Stimulated activated effector memory CD8-positive, alpha-beta T cell treated with anti-CD3 and anti-CD28 coated beads, Interleukin-12 subunit alpha, Interleukin-12 subunit beta, amount 100 ng/mL, for 72 hours (primary cell): ENCODE measurements around the gene HMG20A.

Source experiments
- ATAC-seq: fragments of 150-1000 bp; cut with Tn5 transposase; 2 replicates; pipeline ENCODE4 v1.10.0; 2021
- DNase-seq, 2 donors: peaks; one replicate each; pipeline ENCODE4 v3.0.0; 2021 to 2022; ENCODE audit warnings: low spot score in 2 of 2
- H3K27ac Mint-ChIP-seq: one replicate; pipeline ENCODE4 v1.8.0; 2022; ENCODE audit warnings: mild to moderate bottlenecking, mixed read lengths
- H3K36me3 Mint-ChIP-seq: one replicate; pipeline ENCODE4 v1.8.0; 2022; ENCODE audit warnings: mild to moderate bottlenecking, mixed read lengths
- H3K4me1 Mint-ChIP-seq: one replicate; pipeline ENCODE4 v1.8.0; 2022; ENCODE audit warnings: mixed read lengths
- H3K4me3 Mint-ChIP-seq: one replicate; pipeline ENCODE4 v1.8.0; 2022; ENCODE audit warnings: mild to moderate bottlenecking, mixed read lengths
- H3K9me3 Mint-ChIP-seq: one replicate; pipeline ENCODE4 v1.8.0; 2022; ENCODE audit warnings: mixed read lengths

HMG20A gene

DNA sequence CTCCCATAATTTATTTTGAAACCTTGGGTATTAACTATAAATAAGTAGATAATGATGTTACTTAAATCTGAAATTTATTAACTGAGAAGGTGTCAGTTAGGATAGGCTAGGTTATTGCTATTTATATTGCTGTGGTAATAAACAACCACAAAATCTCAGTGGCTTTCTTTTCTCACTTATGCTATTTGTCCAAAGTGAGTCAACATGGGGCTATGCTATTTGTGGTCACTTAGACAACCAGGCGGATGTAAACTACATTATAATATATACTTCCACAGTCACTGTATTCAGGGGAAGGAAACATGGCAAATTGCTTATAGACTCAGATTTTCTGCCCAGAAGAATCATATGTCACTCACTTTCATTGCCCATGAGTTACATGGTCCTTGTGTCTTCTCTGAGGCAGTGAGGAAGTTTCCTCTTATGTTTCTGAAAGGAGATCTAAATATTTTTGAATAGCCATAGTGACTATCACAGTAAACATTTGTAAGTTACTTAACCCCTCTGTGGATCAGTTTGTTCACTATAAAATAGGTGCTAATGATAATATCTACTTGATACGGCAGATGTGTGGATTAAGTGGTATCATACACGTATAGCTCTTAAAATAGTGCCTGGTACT, 19.8 kb downstream of the HMG20A start:
- ATAC-seq (peak; percentile 78), DNase-seq (no peak)
- no peak overlapping the region for H3K4me3 Mint-ChIP-seq

DNA sequence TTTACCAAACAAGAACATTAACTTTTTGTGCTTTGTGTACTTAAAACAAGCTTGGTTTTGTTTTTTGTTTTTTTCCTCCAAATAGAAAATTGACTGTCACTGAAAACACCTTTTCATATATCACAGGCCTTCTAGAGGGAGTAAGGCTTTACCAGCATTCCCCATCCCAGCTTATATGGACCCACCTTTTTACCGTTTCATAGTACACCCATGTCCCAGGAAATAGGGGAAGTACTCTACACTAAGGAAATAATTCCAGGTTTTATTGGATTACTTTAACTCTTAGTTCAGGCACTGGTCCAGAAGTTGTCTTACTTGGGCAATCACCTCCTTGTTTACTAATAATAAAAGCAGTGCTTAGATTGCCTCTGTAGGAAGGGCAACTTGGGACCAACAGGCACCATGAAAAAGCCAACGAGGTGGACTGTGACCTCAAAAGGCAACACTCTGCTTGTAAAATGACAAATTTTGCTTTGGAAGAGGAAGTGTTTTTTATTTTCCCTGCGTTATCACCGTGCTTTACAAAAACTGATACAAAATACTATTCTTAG, 26.2 kb downstream of the HMG20A start:
- ATAC-seq (no peak), DNase-seq (no peak)
- Mint-ChIP-seq H3K4me1 (peaks cover 7% of the 10 kb centered on the region), H3K36me3 (peaks cover 15% of the 10 kb centered on the region), H3K27ac (no peak overlapping the region), H3K9me3 (no peaks in the 10 kb centered on the region), H3K4me3 (no peak overlapping the region)

More for the DNA sequence above, 19.8 kb downstream of the HMG20A start:
- Mint-ChIP-seq H3K9me3 (no peaks in the 10 kb centered on the region), H3K4me1 (peaks cover 28% of the 10 kb centered on the region), H3K27ac (no peak overlapping the region), H3K36me3 (no peaks in the 10 kb centered on the region)

DNA sequence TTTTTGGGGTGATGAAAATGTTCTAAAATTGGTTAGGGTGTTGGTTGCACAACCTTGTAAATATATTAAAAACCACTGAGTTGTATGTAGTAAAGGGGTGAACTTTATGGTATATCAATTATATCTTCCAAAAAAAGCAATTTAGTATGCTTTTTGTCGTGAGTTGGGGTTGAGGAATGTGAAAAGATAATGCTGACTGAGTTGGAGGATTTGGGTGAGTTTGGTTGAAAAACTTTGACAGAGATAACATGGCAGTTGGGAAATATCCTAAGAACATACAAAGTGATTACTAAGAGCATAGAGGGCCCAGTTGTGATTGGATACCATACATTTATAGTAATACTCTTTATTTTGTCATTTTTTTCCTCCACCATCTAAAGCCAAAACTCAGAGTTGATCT, 33.6 kb downstream of the HMG20A start:
- H3K4me1 Mint-ChIP-seq, result peaks cover 31% of the 10 kb centered on the region
- ATAC-seq, result no peak

DNA sequence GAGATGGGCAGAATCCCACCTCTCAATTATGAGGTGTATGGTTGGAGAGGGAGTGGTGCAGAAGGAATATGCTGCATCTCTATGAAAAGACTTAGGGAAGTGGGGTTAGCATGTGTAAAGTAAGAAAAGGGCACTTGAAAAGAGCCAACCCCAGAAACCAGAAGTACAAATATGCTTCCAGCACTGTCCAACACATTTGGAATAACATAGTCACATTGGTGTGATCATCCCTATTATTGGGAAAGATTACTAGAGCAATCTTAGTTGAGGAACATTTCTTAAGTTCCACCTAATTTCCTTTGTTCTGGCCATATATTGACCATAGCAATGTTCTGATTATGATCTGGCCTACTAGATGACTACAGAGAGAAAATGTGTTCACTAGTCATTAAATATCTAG, 34.3 kb downstream of the HMG20A start:
- DNase-seq (no peak), ATAC-seq (no peak)
- no peaks in the 10 kb centered on the region for H3K9me3 Mint-ChIP-seq

More for the DNA sequence above, 33.6 kb downstream of the HMG20A start:
- Mint-ChIP-seq H3K27ac (no peak overlapping the region), H3K36me3 (peaks cover 19% of the 10 kb centered on the region), H3K9me3 (no peaks in the 10 kb centered on the region), H3K4me3 (no peak overlapping the region)
- DNase-seq, result no peak

DNA sequence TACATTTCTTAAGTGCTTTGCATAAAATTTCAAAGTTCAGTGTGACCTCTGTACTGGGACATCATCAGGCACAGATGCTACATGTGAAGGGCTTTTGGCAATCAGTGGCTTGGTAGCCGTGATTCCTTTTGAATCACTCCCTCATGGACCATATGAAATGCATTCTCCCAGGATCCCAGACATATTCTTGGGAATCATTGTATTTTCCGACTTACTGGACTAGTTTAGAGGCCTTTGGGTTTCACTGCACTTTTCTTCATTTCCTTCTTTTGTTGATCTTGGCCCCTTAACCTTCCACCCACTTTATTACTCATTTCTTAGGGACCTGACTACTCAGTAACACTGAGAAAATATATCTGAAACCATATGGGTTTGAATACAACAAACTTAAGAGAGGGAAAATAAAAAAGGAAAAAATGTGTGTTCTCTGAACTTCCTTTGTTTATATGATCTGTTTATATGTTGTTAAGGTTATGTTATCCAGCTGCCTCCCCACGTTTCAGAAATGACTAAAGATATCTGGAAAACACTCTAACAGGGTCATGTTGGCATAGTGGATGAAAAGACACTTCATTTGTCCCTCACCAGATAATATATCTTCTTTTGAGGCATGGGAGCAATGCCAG, 35.1 kb downstream of the HMG20A start:
- Mint-ChIP-seq H3K9me3 (no peaks in the 10 kb centered on the region), H3K4me1 (peaks cover 32% of the 10 kb centered on the region), H3K36me3 (peaks cover 33% of the 10 kb centered on the region), H3K27ac (no peak overlapping the region), H3K4me3 (no peak overlapping the region)
- DNase-seq, result no peak
- peak; percentile 42 for ATAC-seq

More for the DNA sequence above, 34.3 kb downstream of the HMG20A start:
- Mint-ChIP-seq H3K27ac (no peak overlapping the region), H3K36me3 (peaks cover 26% of the 10 kb centered on the region), H3K4me3 (no peak overlapping the region), H3K4me1 (peaks cover 31% of the 10 kb centered on the region)

DNA sequence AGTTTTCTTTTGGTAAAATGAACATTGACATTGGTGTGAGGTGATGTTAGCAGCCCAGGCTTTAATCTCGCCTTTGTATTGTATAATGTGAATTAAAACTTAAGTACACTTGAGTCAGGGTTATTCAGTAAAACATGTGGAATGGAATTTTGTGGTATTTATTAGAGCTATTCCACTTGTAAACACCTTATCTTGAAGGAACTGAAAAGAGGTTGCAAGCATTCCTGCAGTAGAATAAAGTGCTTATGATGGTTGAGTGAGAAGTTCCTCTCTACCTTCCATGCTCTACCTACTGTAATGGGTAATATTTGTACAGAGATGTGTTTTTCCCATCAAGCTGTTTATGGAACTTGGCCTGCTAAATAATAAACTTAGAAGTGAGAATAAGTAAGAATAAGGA, 36.1 kb downstream of the HMG20A start:
- H3K4me3 Mint-ChIP-seq, result no peak overlapping the region
- no peak overlapping the region for H3K27ac Mint-ChIP-seq
- peaks cover 35% of the 10 kb centered on the region for H3K36me3 Mint-ChIP-seq
- ATAC-seq, result no peak
- H3K9me3 Mint-ChIP-seq, result no peaks in the 10 kb centered on the region
- peaks cover 36% of the 10 kb centered on the region for H3K4me1 Mint-ChIP-seq
- DNase-seq, result no peak

DNA sequence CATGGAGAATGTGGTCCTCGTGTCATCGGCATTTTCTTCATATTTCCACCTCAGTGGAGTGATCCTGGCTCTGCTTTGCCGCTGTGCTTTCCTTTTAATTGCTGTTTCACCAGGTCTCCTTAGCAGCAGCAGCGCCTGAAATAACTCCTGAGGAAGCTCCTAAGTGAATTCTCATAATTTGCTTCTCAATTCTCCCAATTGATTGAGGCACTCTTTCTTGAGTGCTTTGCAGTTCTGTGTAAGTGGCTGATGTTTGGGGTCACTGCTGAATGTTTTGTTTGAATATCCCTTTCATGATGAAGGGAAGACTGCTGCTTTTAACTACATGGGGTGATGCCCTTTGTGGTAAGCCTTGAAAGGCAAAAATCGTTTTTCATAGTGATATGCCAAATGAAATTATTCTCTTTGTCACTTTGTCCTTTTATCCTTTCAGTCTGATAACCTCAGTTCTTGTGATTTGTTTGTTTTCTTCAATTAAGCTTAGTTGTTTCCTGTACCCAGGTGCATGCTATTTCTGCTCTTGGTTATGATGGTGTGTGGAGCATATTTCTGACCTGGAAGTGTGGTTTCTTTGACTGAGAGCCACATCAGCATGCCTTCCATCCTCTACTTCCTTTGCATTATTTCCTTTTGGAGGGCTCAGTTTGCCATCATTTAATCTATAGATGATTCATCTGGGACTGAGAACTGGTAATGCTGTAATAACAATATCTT, 36.7 kb downstream of the HMG20A start:
- Mint-ChIP-seq H3K27ac (no peak overlapping the region), H3K4me3 (no peak overlapping the region), H3K36me3 (peaks cover 34% of the 10 kb centered on the region), H3K9me3 (no peaks in the 10 kb centered on the region), H3K4me1 (peaks cover 36% of the 10 kb centered on the region)
- peak; percentile 28 for ATAC-seq
- no peak for DNase-seq

DNA sequence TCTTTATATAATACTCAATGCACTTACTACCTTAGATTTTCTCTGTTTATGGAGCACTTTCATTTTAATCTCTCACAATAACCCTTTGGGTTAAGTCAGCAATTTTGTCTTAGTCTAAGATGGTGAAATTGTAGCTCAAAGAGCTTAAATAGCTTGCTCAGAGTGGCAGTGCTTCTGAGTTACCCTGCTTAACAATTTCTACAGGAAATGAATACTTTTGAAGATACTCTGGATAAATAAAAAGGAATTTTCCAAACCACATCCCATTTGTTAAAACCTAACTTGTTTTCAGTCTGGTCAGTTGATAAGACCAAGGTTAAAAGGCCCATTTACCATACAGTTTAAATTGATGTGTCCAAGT, 37.2 kb downstream of the HMG20A start:
- no peak overlapping the region for H3K27ac Mint-ChIP-seq

DNA sequence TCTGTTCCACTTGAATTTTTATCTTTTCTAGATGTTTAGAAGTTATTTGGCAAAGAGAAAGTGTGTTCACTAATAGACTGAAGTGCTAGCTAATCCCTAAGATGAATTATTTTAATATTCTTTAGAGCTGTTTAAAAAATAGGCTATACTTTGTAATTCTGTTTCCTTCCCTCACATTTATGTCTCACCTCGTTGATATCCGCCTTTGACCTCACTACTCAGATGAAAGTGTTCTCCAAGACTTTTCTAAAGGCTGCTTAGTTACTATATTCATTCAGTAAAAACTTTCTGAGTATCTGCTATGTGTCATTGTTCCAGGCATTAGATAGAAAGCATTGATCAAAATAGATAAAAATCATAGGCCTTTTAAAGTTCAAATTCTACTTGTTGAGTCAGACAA, 38.3 kb downstream of the HMG20A start:
- Mint-ChIP-seq H3K36me3 (peaks cover 34% of the 10 kb centered on the region), H3K27ac (peak overlapping the region; percentile 1), H3K9me3 (no peaks in the 10 kb centered on the region), H3K4me1 (peaks cover 36% of the 10 kb centered on the region), H3K4me3 (no peak overlapping the region)
- ATAC-seq, result no peak
- no peak for DNase-seq

More for the DNA sequence above, 37.2 kb downstream of the HMG20A start:
- Mint-ChIP-seq H3K4me3 (no peak overlapping the region), H3K9me3 (no peaks in the 10 kb centered on the region), H3K4me1 (peaks cover 36% of the 10 kb centered on the region), H3K36me3 (peaks cover 34% of the 10 kb centered on the region)
- DNase-seq, result no peak
- no peak for ATAC-seq

DNA sequence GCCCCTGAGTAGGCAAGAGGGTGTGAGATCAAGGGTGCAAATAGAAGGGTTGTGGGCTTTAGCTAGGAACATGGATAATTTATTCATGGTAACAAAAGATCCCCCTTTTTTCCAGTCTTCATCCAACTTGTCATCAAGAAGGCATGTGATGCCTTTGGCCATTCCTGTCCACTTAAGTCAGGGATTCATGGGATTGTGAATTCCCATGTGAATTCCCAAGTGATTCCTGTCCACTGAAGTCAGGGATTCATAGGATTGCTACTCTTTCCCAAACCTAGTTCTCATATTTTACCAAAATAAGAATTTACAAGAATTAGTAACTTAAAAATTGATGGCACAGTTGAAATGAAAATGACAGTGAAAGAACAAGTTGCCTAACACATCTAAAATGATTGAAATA, 40.8 kb downstream of the HMG20A start:
- no peak for ATAC-seq
- Mint-ChIP-seq H3K27ac (no peak overlapping the region), H3K4me1 (peaks cover 18% of the 10 kb centered on the region), H3K36me3 (peaks cover 34% of the 10 kb centered on the region), H3K4me3 (no peak overlapping the region), H3K9me3 (no peaks in the 10 kb centered on the region)
- DNase-seq, result no peak

DNA sequence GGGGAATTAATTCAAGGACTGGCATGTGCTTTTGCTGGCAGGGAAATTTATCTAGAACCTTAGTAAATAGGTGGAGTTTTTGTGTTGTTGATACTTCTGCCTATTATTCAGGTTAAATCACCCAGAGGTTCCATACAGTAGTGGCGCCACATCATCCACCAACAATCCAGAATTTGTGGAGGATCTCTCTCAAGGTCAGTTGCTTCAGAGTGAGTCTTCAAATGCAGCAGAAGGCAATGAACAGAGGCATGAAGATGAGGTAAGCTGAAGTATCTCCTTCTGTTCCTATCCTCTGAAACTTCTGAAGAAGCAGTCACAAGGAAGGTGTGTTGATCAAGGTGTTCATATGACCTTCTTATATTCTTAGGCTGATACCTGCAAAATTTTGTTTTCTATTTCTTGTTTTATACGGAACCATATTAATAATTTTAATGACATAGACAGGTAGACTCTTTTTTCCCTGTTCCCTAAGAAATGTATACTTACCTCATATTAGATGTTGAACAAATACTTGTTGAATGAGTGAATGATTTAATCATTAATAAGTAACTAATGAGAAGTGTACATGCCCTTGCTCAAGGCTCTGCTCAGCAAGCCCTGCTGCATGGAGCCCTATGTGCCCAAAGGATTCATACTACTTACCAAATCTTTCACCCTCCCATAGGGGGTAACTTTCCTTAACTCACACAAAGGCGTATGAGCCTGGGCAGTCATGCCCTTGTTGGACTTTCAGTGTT, 43.6 kb downstream of the HMG20A start:
- DNase-seq (no peak), ATAC-seq (no peak)
- Mint-ChIP-seq H3K27ac (no peak overlapping the region), H3K4me3 (no peak overlapping the region), H3K4me1 (peaks cover 9% of the 10 kb centered on the region), H3K9me3 (no peaks in the 10 kb centered on the region), H3K36me3 (peaks cover 25% of the 10 kb centered on the region)

DNA sequence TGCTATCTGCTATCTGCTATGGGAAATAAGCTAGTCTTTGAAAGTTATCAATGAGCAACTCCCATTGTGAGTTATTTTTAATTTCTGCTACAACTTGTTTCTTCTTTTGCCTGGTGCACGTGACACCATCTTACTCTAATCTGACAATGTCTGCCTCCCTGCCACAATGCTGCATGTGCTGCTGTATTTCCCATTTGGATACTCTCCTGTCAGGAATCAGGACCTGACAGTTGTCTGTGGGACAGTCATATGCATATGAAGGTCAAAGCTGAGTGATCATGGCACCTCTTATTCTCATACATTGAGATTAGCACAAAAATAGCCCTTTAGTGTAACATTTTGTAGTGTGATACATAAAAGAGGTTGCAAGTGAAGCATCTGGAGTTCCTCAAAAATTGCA, 45.8 kb downstream of the HMG20A start:
- Mint-ChIP-seq H3K4me3 (no peak overlapping the region), H3K36me3 (peaks cover 25% of the 10 kb centered on the region), H3K9me3 (no peaks in the 10 kb centered on the region), H3K4me1 (peaks cover 4% of the 10 kb centered on the region), H3K27ac (no peak overlapping the region)
- DNase-seq (no peak), ATAC-seq (no peak)

DNA sequence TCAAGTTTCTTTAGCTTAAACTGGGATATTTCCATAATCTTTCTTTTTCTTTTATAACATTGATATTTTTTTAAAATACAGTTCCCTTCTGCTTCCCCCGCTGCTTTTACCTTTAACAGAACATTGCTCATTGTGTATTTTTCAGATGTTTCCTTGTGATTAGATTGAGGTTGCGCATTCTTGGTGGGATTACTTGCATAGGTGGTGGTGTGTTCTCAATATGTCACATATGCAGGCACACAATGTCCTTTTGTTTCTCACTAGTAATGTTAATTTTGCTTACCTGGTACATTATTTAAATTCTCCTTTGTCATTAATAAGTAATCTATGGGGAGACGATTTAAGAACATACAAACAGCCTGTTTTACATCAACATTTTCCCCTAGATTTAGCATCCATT, 48.2 kb downstream of the HMG20A start:
- H3K4me1 Mint-ChIP-seq, result peaks cover 13% of the 10 kb centered on the region
- H3K27ac Mint-ChIP-seq, result no peak overlapping the region
- H3K4me3 Mint-ChIP-seq, result no peak overlapping the region
- H3K9me3 Mint-ChIP-seq, result no peaks in the 10 kb centered on the region
- ATAC-seq (no peak), DNase-seq (no peak)
- peaks cover 47% of the 10 kb centered on the region for H3K36me3 Mint-ChIP-seq

DNA sequence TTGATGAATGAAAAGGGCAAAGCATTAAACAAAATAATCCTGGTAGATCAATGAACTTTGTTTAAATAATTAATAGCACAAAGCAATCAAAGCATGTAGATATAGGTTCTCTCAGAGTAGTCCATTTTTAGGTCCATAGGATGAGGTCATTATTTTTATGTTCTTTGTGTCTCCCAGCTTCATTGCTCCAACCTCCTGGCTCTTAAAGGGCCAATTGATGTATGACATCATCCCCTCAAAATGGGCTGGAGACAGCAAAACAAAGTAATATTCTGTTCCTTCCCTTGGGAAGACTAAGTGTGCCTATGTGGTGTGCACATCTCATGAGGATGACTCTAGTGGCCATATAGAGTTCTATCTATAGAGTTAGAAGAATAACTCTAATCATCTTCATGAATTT, 49.5 kb downstream of the HMG20A start:
- Mint-ChIP-seq H3K4me1 (peaks cover 13% of the 10 kb centered on the region), H3K27ac (no peak overlapping the region), H3K36me3 (peaks cover 47% of the 10 kb centered on the region), H3K4me3 (no peak overlapping the region), H3K9me3 (no peaks in the 10 kb centered on the region)
- DNase-seq, result no peak
- ATAC-seq, result no peak

DNA sequence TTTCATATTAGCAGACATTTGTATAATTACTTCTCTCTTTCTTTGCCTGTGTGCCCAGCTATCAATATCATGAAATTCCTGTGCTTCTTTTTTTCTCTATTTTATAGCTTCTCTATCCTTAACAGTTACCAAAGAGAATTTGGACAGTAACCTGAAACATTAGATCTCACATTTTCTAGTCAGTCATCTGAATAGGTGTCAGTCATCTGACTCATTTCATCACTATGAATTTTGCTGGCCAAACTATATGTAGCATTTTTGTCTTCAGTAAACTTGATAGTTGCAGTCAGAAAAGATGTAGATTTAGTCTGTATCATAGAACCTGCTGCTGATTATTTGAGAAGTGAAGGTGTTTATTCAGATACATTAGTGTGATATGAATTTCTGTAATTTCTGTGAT, 52.6 kb downstream of the HMG20A start:
- DNase-seq (no peak), ATAC-seq (no peak)
- Mint-ChIP-seq H3K9me3 (no peaks in the 10 kb centered on the region), H3K36me3 (peaks cover 67% of the 10 kb centered on the region), H3K4me1 (peaks cover 9% of the 10 kb centered on the region), H3K27ac (no peak overlapping the region), H3K4me3 (no peak overlapping the region)
